ENCODE data around the gene PTPN6. TPM values are rescaled to one million over a fixed set of nuclear protein-coding genes. Genes with fewer than 3 reads are reported as not detected.

PTPN6 gene
- total and polyA plus RNA-seq, 2 of the 8 experiments (the other 6 are each of a cell fraction or from before 2014, with no cell fraction given) = 16.3 to 28.4 TPM

DNA sequence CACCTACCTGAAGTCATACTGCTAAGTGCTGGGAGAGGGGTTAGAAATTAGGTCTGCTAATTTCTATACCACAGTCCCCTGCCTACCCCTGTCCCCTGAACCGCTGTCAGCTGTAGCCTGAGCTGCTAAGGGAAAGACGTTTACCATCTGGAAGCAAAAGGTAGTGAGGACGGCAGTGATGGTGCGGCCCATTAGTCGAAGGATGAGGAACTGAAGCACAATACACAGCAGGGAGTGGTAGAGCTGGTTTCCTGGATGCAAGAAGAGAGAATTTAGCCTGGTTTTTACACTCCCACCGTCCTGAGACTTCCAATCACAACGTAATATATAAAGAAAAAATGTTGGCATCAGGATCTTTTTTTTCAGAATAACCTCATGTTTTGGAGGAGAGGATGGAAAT lies 31.4 kb downstream of the PTPN6 start (continued):
- TF ChIP-seq, protein P1, sequence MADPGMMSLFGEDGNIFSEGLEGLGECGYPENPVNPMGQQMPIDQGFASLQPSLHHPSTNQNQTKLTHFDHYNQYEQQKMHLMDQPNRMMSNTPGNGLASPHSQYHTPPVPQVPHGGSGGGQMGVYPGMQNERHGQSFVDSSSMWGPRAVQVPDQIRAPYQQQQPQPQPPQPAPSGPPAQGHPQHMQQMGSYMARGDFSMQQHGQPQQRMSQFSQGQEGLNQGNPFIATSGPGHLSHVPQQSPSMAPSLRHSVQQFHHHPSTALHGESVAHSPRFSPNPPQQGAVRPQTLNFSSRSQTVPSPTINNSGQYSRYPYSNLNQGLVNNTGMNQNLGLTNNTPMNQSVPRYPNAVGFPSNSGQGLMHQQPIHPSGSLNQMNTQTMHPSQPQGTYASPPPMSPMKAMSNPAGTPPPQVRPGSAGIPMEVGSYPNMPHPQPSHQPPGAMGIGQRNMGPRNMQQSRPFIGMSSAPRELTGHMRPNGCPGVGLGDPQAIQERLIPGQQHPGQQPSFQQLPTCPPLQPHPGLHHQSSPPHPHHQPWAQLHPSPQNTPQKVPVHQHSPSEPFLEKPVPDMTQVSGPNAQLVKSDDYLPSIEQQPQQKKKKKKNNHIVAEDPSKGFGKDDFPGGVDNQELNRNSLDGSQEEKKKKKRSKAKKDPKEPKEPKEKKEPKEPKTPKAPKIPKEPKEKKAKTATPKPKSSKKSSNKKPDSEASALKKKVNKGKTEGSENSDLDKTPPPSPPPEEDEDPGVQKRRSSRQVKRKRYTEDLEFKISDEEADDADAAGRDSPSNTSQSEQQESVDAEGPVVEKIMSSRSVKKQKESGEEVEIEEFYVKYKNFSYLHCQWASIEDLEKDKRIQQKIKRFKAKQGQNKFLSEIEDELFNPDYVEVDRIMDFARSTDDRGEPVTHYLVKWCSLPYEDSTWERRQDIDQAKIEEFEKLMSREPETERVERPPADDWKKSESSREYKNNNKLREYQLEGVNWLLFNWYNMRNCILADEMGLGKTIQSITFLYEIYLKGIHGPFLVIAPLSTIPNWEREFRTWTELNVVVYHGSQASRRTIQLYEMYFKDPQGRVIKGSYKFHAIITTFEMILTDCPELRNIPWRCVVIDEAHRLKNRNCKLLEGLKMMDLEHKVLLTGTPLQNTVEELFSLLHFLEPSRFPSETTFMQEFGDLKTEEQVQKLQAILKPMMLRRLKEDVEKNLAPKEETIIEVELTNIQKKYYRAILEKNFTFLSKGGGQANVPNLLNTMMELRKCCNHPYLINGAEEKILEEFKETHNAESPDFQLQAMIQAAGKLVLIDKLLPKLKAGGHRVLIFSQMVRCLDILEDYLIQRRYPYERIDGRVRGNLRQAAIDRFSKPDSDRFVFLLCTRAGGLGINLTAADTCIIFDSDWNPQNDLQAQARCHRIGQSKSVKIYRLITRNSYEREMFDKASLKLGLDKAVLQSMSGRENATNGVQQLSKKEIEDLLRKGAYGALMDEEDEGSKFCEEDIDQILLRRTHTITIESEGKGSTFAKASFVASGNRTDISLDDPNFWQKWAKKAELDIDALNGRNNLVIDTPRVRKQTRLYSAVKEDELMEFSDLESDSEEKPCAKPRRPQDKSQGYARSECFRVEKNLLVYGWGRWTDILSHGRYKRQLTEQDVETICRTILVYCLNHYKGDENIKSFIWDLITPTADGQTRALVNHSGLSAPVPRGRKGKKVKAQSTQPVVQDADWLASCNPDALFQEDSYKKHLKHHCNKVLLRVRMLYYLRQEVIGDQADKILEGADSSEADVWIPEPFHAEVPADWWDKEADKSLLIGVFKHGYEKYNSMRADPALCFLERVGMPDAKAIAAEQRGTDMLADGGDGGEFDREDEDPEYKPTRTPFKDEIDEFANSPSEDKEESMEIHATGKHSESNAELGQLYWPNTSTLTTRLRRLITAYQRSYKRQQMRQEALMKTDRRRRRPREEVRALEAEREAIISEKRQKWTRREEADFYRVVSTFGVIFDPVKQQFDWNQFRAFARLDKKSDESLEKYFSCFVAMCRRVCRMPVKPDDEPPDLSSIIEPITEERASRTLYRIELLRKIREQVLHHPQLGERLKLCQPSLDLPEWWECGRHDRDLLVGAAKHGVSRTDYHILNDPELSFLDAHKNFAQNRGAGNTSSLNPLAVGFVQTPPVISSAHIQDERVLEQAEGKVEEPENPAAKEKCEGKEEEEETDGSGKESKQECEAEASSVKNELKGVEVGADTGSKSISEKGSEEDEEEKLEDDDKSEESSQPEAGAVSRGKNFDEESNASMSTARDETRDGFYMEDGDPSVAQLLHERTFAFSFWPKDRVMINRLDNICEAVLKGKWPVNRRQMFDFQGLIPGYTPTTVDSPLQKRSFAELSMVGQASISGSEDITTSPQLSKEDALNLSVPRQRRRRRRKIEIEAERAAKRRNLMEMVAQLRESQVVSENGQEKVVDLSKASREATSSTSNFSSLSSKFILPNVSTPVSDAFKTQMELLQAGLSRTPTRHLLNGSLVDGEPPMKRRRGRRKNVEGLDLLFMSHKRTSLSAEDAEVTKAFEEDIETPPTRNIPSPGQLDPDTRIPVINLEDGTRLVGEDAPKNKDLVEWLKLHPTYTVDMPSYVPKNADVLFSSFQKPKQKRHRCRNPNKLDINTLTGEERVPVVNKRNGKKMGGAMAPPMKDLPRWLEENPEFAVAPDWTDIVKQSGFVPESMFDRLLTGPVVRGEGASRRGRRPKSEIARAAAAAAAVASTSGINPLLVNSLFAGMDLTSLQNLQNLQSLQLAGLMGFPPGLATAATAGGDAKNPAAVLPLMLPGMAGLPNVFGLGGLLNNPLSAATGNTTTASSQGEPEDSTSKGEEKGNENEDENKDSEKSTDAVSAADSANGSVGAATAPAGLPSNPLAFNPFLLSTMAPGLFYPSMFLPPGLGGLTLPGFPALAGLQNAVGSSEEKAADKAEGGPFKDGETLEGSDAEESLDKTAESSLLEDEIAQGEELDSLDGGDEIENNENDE (IDR thresholded peaks at IDR 0.05; ENCODE audit: insufficient replicate concordance, low read length) = no peak
- no peak for TF ChIP-seq PHF8 (conservative IDR thresholded peaks at IDR 0.05; ENCODE audit: low read depth, low read length)
- no peak for TF ChIP-seq TAF1 (IDR thresholded peaks at IDR 0.05; ENCODE audit: low read depth, low read length)
- TF ChIP-seq TCF12 (IDR thresholded peaks at IDR 0.05; ENCODE audit: low read depth, low read length) = no peak
- no peak for TF ChIP-seq CTBP2 (IDR thresholded peaks at IDR 0.05; ENCODE audit: borderline replicate concordance, insufficient read depth, insufficient read length, low read length)
- no peak for TF ChIP-seq SP2 (IDR thresholded peaks at IDR 0.05; ENCODE audit: low read length)
- no peak for TF ChIP-seq SP1 (IDR thresholded peaks at IDR 0.05; ENCODE audit: low read depth, low read length)
- TF ChIP-seq, protein P2, sequence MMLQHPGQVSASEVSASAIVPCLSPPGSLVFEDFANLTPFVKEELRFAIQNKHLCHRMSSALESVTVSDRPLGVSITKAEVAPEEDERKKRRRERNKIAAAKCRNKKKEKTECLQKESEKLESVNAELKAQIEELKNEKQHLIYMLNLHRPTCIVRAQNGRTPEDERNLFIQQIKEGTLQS (IDR thresholded peaks at IDR 0.05; ENCODE audit: insufficient read depth, low read depth, low read length) = no peak
- no peak for TF ChIP-seq EP300 (IDR thresholded peaks at IDR 0.05; ENCODE audit: borderline replicate concordance in 1 of 2, low read depth in 2 of 2, low read length in 2 of 2)
- TF ChIP-seq SIRT6 (IDR thresholded peaks at IDR 0.05; ENCODE audit: low read length) = no peak
- TF ChIP-seq RFX5 (IDR thresholded peaks at IDR 0.05; ENCODE audit: borderline replicate concordance, low read depth, low read length) = no peak
- TF ChIP-seq KDM4A (IDR thresholded peaks at IDR 0.05; ENCODE audit: low read depth, low read length, severe bottlenecking) = no peak
